NCI-H2196 treated with DMSO at 0.1 percent for 48 hours (cell line): ENCODE results near the gene PHLDB1.
"Not testable (repeated sequence)": the region's sequence is repeated elsewhere in the genome, so short reads cannot be mapped to it uniquely, and the experiment has no call there.

Experiments
- DNase-seq: peaks from one replicate; lab custom pipeline; 2025; ENCODE audit not compliant: unreplicated experiment; lab: John Stamatoyannopoulos, UW

Gene PHLDB1

DNA sequence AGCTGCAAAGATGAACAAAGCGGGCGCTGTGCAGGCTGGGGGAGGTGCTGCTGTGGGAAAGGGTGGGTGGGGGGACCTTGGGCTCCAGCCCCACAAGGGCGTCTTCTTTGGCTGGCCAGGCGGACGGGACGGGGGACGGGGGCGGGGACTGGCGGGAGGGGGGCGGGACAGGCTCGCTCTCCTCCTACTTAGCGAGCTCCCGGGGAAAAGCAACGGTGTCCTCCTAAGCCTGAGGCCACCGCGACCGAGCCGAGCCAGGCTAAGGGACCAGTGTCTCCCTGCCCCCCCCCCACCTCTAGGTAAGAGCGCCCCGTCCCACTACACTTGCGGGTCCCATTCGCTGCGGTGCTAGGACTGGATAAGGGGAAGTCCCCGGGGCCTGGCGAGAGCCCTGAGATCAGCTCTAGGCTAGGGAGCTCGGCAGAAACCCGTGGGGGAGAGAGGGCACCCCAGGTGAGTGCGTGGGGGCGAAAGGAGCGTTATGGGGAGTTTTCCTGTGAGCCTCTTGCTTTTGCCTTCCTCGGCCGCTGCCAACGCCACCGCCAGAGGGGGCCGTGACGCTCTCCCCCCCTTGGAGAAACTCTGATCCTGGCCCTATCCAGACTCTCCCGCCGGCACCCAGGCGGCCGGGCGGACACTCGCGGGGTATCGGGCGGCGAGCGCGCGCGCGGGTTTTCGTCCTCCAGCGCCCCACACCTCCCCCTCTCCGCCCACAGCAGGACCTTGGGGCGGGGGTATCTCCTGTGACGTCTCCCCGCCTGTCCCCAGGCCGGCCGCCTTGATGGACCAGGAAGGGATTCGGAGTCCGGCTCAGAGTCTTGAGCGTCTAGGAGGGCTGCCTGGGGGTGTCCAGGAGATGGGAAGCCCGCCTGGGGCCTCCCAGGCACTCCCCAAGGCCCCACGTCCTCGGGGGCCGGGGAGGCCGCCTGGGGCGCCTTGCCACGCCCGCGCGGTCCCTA, at the start of gene PHLDB1:
Gene PHLDB1 (plus strand): TSS at position 215 of the 959 bp plus-strand sequence. CDS start 6,222 bp downstream, outside the sequence.
- peak; percentile 23 for DNase-seq

DNA sequence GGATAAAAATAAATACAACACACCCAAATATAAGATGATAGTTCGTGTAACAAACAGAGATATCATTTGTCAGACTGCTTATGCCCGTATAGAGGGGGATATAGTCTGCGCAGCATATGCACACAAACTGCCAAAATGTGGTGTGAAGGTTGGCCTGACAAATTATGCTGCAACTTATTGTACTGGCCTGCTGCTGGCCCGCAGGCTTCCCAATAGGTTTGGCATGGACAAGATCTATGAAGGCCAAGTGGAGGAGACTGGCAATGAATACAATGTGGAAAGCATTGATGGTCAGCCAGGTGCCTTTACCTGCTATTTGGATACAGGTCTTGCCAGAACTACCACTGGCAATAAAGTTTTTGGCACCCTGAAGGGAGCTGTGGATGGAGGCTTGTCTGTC, 46.6 kb upstream of the PHLDB1 start:
- DNase-seq = no peak

DNA sequence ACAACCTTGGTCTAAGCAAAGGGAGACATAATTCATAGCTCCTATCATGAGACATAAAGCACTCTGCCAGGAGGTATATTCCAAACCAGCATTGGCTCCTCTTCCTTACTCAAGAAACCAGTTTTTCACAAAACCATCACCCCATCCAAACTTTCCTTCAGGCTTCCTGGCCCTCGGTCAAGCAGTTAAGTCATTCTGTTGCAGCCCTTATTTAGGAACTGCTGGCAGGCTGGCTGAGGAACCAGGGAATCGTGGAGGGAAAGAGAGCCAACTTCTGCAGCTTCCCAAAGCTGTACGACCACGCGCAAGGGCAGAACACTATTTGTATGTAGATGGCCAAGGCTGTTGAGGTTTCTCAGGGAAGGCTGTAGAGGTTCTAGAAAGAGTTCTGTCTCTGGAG, 42.4 kb upstream of the PHLDB1 start:
- DNase-seq = no peak

DNA sequence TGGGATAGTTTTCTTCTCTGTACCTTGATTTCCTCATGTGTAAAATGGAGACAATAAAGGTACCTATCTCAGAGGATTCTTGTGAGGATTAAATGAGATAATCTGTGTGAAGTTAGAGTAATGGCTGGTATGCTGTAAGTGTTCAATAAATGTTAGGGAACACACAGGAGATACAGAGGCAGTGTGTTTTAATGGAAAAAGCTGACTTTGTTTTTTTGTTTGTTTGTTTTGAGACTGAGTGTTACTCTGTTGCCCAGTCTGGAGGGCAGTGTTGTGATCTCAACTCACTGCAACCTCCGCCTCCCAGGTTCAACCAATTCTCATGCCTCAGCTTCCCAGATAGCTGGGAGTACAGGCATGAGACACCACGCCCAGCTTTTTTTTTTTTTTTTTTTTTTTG, 37.7 kb upstream of the PHLDB1 start:
- DNase-seq = no peak

DNA sequence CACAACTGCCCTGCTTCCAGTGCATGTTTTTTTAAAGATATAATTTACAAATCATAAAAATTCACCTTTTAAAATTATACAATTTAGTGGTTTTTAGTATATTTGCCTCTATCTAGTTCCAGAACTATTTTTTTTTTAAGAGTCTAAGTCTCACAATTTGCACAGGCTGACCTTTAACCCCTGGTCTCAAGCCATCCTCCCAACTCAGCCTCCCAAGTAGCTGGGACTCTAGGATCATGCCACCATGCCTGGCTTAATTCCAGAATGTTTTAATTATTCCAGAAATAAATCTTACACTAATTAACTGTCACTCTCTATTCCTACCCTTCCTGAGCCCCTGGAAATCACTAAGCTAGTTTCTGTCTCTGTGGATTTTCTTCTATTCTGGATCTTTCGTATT, 36.6 kb upstream of the PHLDB1 start:
- no peak for DNase-seq

DNA sequence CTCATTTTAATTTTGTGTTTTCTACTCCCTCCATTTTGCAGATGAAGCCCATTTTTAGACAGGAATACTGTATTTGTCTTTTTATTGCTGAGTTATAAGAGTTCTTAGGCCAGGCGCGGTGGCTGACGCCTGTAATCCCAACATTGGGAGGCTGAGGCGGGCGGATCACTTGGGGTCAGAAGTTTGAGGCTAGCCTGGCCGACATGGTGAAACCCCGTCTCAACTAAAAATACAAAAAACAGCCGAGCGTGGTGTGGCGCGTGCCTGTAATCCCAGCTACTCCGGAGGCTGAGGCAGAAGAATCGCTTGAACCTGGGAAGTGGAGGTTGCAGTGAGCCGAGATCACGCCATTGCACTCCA, 35.7 kb upstream of the PHLDB1 start:
- not testable (repeated sequence) for DNase-seq

DNA sequence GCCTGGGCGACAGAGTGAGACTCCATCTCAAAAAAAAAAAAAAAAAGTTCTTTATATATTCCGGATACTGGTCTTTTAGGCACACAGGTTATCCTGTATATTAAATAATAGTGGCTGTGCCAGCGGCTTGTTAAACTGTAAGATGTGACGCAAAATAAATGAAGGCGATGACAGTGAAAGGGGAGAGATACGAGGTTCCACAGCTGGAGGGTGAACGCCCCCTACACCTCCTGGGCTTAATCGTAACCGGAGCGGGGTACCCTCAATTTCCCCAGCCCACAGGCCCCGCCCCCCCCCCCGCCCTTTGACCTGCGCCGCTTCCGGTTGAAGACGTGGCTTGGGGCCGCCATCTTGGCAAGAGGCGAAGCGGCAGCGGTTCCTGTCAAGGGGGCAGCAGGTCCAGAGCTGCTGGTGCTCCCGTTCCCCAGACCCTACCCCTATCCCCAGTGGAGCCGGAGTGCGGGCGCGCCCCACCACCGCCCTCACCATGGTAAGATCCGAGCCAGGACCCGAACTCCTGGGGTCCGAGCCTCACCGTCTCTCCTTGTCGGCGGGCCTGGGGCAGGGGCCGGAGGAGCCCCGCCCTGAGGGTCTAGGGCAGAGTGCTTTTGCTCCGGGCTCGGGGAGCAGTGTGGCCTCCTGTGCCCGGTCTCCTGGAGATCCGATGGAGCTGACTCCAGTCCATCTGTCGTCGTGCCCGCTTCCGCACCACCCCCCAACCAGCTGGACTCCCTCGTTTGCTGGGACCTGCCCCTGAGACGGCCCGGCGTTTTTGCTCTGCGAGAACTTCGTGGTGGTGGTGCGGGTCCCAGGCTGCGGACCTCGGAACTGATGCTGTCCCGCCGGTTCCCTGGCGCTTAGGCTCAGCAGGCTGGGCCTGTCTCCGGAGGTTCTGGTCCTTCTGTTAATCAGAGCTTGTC, 35.1 kb upstream of the PHLDB1 start, which contains the start of gene ARCN1:
Gene ARCN1 (plus strand): TSS at position 349 of the 920 bp plus-strand sequence. CDS start 139 bp downstream, at position 488.
- peak; percentile 53 for DNase-seq

DNA sequence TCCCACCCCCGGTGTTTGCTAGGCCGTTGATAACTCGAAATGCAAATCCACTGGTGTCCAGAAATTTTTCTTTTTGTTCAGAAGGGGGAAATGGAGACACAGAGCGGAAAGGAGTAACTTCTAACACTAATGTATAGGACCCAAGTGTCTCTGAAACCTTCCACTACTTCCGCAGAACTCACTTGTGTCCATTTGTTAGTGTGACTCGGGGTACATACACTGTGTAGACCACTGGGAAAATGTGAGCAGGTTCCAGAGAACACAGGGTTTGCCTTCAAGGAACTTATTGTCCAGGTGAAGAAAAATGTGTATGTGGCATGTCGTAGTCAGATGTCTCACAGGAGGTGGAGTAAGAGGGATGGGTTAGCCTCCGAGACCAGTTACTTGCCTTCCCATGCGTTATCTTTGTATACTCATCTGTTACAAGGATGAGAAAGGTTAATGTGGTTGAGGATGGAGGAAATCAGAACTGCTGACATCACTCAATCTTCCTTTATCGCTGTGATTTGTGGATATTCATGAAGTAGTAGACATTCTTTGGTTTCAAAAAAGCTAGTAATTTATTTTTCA, 34.3 kb upstream of the PHLDB1 start:
- DNase-seq = no peak

DNA sequence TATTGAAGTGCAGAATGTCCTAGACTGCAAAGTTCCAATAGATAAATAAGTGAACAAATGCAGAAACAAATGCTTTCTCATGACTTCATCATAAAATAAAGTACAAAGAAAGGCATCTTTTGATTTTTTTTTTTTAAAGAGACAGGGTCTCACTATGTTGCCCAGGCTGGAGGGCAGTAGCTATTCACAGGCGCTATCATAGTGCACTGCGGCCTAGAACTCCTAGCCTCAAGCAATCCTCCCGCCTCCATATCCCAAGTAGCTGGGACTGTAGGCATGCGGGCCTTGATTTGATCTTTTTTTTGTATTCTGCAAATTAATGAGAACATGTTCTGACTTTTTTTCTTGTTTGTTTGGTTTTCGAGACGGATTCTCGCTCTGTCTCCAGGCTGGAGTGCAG, 32.8 kb upstream of the PHLDB1 start:
- DNase-seq = no peak

DNA sequence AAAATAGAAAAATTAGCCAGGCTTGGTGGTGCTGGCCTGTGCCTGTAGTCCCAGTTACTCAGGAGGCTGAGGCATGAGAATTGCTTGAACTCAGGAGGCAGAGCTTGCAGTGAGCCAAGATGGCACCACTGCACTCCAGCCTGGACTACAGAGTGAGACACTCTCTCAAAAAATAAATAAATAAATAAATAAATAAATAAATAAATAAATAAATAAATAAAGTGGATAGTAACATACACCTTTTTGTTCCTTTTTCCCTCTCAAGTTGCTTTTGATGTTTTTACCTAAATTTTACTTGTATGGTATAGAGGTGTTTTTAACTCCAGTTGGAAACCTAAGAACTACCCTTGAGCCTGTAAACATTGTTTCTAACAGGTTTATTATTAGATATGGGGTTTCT, 29.4 kb upstream of the PHLDB1 start:
- DNase-seq = not testable (repeated sequence)

DNA sequence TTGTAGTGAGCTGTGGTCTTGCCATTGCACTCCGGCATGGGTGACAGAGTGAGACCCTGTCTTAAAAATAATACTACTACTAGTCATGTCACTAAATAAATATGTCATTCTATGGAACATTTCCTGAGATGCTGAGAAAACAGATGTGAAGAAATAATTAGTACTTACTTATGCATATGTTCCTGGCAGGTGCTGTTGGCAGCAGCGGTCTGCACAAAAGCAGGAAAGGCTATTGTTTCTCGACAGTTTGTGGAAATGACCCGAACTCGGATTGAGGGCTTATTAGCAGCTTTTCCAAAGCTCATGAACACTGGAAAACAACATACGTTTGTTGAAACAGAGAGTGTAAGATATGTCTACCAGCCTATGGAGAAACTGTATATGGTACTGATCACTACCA, 26.4 kb upstream of the PHLDB1 start:
- DNase-seq = no peak

DNA sequence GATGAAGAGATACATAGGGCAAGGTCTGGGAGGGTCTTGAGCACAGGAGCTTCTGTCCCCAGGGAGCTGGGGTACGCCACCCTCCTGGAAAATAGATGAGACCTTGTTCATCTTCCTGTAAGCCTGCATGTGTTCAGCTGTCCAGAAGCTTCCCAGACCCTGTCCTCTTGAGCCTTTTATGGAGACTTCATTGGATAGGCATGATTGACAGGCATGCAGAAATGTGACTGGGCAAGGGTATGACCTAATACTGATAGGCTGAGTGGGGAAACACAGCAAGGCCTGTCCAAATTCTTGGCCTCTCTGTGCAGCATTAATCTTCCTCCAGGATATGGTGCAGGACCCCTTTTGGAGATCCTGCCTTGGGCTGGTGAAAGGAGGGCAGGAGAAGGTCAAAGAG, 19.5 kb upstream of the PHLDB1 start:
- no peak for DNase-seq

DNA sequence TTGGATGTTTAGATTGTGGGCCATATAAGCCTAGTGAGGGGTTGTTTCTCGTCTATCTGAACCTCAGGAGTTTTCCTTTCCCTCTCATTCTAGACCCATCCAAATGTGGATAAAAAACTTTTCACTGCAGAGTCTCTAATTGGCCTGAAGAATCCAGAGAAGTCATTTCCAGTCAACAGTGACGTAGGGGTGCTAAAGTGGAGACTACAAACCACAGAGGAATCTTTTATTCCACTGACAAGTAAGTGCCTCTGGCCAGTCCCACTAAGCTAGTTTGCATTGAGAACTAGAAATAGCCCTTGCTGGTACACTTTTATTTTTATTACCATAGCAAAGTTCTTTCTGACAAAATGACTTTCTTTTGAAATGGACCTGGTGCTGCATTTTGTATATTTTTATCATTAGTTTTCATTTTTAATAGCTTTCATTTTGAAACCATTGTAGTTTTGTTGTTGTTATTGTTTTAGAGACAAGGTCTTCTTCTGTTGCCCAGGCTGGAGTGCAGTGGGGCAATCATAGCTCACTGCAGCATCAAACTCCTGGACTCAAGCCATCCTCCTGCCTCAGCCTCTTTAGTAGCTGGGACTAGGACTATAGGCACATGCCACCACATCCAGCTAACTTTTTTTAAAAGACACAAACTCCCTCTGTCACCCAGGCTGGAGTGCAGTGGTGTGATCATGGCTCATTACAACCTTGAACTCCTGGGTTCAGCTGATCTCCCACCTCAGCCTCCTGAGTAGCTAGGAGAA, 14.6 kb upstream of the PHLDB1 start:
- no peak for DNase-seq

DNA sequence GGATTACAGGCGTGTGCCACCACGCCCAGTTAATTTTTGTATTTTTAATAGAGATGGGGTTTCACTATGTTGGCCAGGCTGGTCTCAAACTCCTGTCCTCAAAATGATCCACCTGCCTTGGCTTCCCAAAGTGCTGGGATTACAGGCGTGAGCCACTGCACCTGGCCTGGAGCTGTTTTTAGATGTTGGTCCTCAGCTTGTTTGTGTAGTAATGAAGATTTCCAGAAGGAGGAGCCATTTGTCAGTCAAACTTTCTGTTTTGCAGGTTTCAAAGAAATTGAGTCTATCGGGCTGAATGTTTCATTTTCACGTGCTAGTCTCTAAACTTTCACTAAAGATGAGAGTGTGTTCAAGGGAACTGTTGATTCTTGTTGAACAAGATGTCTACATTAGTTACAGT, 12.4 kb upstream of the PHLDB1 start:
- DNase-seq = peak; percentile 18

DNA sequence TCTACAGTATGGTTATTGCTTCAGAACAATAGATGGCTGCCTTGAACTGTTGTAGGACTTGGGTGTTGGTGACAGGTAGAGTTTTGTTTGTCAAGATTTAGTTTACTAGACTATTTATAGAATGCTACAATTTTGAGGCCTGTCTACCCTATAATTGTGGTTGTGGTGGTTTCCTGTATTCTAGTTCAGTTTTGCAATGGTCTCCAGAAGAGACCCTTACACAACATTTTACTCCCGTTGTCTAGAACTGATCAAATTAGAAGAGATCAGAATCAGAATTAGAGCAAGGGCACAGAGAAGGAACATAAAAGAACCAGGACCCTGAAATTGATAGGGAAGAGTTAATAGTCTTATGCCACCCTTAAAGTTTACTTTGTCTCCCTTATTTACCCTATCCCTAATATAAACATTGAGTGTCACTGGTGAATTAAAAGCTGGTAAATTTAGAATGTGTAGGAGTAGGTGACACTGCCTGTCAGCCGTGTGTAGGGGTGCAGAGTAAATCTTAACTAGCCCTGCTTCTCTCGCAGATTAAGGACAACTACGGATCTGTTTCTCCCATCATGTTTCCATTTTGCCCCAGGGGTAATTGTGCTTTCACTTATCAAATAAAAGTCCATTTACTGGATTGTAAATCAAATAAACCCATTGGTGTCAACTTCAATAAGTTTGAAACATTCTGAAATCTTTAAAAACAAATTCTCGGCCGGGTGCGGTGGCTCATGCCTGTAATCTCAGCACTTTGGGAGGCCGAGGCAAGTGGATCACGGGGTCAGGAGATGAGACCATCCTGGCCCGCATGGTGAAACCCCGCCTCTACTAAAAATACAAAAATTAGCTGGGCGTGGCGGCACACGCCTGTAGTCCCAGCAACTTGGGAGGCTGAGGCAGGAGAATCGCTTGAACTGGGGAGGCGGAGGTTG, 10.9 kb upstream of the PHLDB1 start:
- no peak for DNase-seq

DNA sequence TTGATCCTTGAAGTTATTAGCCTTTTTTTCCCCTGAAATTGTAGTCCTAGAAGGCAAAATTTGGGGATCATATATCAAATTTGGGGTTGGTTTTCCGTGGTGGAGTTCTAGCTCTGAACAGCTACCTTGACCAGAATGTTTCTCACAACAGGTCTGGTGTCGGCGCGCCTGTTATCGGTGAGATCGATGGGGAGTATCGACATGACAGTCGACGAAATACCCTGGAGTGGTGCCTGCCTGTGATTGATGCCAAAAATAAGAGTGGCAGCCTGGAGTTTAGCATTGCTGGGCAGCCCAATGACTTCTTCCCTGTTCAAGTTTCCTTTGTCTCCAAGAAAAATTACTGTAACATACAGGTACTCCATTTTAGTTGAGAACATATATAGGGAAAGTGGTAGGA, 9.9 kb upstream of the PHLDB1 start:
- DNase-seq = no peak

DNA sequence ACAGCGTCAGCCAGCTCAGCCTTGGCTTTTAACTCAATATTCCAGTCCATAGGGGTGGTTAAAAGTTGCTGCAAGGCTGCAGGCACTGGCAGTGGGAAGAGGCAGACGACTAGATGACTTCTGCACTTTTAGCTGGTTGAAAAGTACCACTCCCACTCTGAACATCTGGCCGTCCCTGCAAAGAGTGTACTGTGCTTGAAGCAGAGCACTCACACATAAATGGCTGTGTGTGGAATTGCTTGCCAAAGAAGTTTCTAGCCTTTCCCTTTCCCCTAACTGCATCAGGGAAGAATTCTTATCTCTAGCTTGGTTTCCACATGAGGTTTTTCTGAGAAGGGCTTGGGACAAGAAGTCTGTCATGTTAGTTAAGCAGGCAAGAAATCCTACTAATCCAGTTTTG, 5.1 kb upstream of the PHLDB1 start:
- no peak for DNase-seq

DNA sequence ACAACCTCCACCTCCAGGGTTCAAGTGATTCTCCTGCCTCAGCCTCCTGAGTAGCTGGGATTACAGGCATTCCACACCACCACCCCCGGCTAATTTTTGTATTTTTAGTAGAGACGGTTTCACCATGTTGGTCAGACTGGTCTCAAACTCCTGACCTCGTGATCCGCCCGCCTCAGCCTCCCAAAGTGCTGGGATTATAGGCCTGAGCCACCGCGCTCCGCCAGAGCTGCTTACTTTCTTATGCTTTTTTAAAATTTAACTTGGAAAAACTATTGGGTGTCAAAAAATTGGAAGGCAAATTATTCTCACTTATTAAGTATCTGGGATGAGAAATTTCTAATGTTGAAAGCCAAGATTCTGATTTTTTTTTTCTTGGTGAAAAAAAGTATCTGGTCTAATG, 3.7 kb upstream of the PHLDB1 start:
- DNase-seq = not testable (repeated sequence)

DNA sequence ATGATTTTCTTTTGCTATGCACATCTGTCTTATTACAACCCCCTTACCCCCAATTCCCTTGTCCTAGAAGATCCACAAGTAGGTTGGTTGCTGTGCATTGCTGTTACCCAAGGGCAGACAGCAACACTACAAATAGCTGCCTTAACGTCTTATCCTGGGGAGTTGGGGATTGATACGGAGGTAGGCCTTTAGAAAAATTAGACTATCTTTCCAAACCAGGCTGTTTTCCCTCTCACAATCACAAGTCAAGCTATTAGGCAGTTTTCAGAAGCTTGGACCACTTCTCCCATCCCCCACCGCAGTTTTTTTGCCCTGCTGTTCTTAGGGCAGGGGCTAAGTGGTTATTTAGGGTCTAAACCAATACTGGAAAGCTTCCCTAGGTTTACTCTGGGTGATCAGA, 2.8 kb upstream of the PHLDB1 start:
- DNase-seq = no peak
